Fibroblast of villous mesenchyme (primary cell): Measurements from ENCODE around the gene AARS2. TPM values are rescaled to one million over a fixed set of nuclear protein-coding genes. Genes with fewer than 3 reads are reported as not detected.
"Not testable (repeated sequence)": the region's sequence is repeated elsewhere in the genome, so short reads cannot be mapped to it uniquely, and the experiment has no call there.

ENCODE experiments used
- DNase-seq: peaks from one replicate; pipeline ENCODE4 v3.0.0-alpha.2; 2010; ENCODE audit warnings: low read depth
- H3K4me3 ChIP-seq: 2 replicates; pipeline ENCODE4 v1.5.1; 2011; ENCODE audit warnings: low read depth, mild to moderate bottlenecking, low read length
- total RNA-seq: library from RNA; depleted of rRNA; stranded (reverse); fragments of >200 nt; gene quantifications from 2 replicates; pipeline ENCODE4 v1.2.3, GENCODE V29; 2012
- TF ChIP-seq, protein P1 (sequence below): IDR thresholded peaks from 2 replicates; pipeline ENCODE4 v1.5.1; 2012; ENCODE audit warnings: low read depth, mild to moderate bottlenecking, low read length; ENCODE audit not compliant: insufficient read depth

Gene AARS2
- total RNA-seq, 1 donor: 16.0 TPM

DNA sequence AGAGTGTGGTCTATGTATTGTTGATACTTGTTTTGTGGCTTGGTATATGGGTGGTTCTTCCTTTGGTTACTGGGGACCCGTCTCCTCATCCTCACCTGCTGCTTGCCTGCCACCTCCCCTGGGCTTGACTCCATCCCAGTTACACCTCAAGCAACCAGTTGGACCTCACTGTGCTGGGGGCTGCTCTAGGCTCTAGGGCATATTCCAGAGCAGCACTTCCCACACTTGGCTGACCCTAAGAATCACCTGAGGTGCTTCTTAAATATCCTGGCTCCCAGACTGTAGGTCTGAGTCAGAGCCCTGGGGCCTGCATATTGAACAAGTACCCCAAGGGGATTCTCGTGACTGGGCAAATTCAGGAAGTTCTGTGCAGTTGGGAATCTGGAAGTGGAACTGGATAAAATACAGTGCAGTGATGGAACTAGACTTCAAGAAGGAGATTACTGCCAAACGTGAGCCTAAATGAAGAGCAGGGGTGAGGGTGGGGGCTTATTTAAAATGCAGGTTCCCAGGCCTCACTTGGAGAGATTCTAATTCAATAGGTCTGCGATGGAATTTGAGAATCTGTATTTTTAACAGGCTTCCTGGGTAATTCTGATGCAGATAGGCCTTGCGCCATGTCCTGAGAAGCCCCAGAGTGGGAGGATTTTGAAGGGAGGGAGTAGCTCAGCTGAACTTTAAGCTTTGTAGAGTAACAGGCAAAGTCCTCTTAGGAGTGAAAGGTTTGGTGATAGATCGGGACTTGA, 36.9 kb upstream of the AARS2 start:
- TF ChIP-seq, protein P1, sequence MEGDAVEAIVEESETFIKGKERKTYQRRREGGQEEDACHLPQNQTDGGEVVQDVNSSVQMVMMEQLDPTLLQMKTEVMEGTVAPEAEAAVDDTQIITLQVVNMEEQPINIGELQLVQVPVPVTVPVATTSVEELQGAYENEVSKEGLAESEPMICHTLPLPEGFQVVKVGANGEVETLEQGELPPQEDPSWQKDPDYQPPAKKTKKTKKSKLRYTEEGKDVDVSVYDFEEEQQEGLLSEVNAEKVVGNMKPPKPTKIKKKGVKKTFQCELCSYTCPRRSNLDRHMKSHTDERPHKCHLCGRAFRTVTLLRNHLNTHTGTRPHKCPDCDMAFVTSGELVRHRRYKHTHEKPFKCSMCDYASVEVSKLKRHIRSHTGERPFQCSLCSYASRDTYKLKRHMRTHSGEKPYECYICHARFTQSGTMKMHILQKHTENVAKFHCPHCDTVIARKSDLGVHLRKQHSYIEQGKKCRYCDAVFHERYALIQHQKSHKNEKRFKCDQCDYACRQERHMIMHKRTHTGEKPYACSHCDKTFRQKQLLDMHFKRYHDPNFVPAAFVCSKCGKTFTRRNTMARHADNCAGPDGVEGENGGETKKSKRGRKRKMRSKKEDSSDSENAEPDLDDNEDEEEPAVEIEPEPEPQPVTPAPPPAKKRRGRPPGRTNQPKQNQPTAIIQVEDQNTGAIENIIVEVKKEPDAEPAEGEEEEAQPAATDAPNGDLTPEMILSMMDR: no peak
- no peak overlapping the region for H3K4me3 ChIP-seq
- no peak for DNase-seq

GRCh38 chr6:44346818-44347217, 33.7 kb upstream of the AARS2 start:
- H3K4me3 ChIP-seq, DNase-seq: not testable (repeated sequence)

DNA sequence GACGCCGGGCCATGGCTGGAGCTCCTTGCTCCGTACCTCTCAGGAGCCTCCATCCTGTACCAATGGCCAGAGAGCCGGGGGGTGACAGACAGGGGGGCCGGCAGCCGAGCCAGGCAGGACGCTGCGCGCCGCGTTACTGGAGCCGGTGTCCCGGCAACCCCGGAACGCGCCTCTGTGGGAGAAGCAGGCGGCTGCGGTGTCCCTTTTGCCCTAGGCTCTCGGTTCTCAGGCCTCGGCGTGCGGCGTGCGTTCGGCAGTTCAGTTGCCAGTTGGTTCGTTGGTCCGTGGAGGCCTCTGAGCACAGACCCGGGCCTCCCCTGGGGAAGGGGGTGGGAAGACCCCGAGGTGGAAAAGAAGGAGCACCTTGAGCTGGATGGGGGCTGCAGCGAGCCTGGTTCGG, 29.3 kb upstream of the AARS2 start, which contains the start of gene SPATS1:
TSS of gene SPATS1 (plus strand) at position 162 of the 400 bp plus-strand sequence. CDS start 446 bp downstream, outside the sequence.
- TF ChIP-seq, protein P1: no peak
- no peak for DNase-seq
- H3K4me3 ChIP-seq: no peak within 1 kb of the TSS

DNA sequence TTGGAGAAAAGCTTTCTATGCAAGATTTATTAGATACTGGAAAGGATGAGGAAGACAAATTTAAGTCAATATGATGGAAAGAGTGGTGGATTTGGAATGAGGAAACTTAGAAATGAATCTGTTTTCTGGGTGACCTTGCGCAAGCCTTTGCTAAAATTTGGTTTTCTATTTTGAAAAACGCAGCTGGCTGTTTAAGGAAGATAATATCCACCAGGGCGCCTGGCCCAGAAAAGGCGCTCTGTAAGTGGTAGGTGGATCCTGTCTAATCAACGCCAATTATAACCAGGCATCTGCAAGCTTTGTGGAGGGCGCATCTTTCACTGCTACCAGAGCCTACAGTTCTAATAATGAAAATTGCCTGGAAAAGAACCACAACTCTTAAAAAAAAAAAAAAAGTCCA, 28.9 kb upstream of the AARS2 start:
- TF ChIP-seq, protein P1: no peak
- H3K4me3 ChIP-seq: no peak overlapping the region
- peak; percentile 7 for DNase-seq

DNA sequence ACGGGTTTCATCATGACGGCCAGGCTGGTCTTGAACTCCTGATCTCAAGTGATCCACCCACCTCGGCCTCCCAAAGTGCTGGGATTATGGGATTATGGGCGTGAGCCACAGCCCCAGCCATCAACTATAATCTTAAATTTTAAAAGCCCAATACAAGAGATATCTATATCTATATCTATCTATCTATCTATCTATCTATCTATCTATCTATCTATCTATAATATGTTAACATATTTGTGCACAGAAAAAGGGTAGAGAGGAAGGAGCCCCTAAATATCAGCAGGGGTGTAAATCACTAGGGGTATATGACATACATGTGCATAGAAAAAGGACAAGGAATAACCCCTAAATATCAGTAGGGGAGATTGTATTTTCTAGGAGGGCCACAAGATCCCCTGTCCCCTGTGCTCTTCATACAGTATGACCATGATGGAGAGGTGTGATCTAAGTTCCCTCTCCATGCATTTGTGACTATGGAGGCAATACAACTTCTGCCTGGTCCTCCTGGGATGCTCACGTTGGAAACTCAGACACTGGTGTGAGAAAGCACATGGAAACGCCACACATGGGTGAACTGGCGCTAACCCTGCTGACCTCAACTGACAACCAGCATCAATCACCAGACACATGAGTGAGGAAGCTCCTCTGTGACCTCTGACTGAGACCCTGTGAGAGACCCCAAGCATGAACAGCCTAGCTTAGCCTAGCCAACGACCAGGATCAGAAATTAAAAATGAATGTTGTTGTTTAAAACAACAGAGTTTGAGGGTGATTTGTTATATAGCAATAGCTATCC, 28.1 kb upstream of the AARS2 start:
- DNase-seq: no peak
- no peak overlapping the region for H3K4me3 ChIP-seq
- TF ChIP-seq, protein P1: no peak

GRCh38 chr6:44339763-44340625, 26.8 kb upstream of the AARS2 start:
- TF ChIP-seq, protein P1: no peak
- no peak overlapping the region for H3K4me3 ChIP-seq
- DNase-seq: peak; percentile 14

DNA sequence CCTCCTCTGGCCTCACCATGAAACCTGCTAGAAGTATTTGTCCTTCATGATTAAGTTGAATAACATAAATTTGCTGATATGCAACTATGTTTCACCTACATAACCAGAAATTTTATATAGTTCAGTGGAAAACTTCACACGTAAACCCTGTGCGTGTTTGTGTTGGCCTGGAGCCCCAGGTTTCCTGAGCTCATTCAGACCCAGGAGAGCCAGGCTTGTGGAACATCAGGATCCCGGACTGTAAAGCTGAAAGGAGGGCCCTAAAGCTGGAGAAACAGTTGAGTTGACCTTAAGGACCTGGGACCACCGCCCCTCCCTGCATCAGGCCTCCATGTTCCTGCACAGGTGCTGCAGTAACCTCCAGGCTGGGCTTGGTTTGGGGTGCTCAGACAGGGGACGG, 26.2 kb upstream of the AARS2 start:
- no peak overlapping the region for H3K4me3 ChIP-seq
- no peak for DNase-seq
- TF ChIP-seq, protein P1: no peak
